Stimulated activated CD4-positive, alpha-beta T cell treated with anti-CD3 and anti-CD28 coated beads, Interleukin-4, amount 100 ng/mL, for 4 hours (primary cell): ENCODE results near the gene RBM44.
"Not testable (repeated sequence)": the region's sequence is repeated elsewhere in the genome, so short reads cannot be mapped to it uniquely, and the experiment has no call there.

ENCODE experiments used
- DNase-seq, 2 experiments: peaks; one replicate each; pipeline ENCODE4 v3.0.0-alpha.2; 2020

The RBM44 gene, protein sequence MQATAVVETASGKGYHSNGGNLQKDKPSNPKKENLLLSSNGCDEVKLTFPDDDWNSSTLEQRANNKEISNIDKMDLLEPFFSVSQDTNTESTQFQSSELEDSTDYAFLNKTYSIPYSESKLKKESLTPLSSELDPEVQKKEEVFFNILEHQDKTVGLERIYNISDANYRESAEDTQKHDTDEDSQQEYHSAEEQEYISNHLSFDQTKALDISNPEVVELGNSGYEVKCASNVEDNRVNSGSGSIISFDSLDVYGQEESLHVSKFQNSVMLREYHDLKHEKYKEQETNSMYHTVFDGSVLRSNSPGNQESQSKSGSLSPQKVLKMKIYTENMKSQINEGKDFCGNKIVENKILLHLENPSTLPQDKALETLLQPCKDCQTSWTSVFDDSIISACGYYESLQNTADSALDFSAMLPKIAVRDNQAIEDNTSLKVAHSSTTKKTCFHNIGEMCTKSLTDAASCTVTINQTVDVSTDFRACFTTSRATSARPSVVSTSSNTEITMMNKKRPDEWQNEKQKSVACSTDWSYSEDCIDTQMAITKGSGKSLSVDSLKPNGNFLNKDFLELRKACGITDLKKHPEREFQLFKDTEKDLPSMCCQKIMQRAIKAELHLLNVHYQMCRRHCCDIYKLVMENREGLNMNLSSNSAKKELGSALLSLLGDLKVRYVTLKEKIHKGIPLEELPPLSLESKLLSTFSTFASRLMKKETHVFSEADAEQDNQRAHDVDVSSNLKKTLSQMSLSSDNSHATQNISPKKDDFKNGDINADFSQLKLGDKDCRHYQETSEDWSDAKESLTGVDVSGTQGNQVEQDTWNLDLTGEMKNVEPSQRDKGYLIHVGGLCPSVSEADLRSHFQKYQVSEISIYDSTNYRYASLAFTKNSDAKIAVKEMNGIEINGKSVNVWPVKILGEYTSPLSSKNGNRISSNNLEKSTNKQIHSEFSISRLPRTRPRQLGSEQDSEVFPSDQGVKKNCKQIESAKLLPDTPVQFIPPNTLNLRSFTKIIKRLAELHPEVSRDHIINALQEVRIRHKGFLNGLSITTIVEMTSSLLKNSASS

DNA sequence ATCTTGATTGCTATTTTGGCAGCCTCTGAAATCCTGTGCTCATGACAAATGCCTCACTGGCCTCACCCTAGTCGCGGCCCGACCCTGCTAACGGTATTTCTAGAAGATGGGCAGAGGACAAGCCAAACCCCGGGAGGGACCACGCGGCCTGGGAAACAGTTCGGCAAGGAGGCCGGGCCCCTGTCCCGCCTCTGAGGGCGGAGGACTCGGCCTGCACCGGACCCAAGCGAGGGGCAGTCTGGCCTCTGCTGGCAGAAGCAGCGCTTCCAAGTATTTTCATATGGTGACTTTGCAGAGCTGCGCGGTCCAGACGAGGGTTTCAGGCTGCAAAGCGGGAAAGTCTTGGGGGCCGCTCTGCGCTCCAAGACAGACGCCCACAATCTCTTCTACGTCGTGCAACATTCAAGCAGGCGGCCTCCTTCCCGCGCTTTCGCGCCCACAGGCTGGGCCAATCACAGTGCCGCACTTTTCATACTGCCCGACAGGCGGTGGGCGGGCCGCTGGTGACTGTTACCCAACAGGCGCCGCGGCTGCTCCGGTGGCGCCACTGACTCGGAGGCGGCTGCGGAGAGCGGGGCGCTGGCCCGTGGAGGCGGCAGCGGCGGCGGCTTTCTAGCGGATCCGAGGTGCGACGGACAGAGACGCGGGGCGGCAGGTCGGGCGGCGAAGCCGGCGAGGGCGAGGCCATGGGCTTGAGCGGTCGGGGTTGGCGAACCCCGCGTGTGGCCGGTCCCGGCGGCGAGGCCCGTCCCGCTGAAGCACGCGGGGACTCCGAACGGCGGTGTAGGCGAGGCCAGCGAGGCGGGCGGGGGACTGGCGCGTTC is at the start of gene RBM44:
Gene RBM44, plus strand, starts transcription at position 544 of the 824 bp plus-strand sequence. CDS start 14,831 bp downstream, outside the sequence.
- DNase-seq, result no peak

DNA sequence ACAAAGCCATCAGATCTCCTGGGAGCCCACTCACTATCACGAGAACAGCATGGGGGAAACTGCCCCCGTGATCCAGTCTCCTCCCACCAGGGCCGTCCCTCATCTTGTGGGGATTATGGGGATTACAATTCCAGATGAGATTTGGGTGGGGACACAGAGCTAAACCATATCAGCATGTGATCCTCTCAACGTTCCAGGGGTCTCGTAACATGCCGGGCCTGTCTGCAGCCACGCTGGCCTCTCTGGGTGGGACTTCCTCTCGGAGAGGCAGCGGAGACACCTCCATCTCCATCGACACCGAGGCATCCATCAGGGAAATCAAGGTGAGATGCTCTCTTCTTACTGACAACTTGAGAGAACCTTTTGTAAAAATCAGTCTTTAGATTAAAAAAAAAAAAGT is 49.6 kb upstream of the RBM44 start:
- DNase-seq, result no peak

DNA sequence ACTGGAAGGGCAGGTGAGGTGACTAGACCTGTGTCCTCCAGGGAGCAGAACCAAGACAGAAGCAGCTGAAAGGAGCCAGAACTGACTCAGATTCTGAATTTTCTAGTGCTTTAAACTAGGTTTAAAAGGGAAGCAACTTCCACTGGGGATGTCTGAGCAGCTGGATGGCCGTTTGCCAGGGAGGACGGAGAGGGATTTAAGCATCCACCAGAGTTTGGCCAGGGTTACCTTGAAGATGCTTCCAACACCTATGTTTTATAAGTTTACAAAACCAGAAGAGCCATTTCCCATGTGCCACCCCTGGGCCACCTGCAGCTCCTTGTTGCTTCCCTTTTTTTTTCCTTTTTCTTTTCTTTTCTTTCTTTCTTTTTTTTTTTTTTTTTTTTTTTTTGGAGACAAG is 48.6 kb upstream of the RBM44 start:
- no peak for DNase-seq

DNA sequence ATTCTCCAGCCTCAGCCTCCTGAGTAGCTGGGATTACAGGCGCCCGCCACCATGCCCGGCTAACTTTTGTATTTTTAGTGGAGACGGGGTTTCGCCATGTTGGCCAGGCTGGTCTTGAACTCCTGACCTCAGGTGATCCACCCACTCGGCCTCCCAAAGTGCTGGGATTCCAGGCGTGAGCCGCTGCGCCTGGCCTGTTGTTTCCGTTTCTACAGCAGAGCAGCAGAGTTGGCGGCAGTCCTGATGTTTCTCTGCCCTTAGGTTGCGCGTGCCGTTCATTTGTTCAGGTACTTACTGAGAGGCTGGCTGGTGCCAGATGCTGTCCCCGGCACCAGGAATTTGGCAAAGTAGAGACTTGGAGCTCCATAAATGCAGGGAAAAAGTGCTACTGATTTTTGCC is 48.1 kb upstream of the RBM44 start:
- DNase-seq, result not testable (repeated sequence)

DNA sequence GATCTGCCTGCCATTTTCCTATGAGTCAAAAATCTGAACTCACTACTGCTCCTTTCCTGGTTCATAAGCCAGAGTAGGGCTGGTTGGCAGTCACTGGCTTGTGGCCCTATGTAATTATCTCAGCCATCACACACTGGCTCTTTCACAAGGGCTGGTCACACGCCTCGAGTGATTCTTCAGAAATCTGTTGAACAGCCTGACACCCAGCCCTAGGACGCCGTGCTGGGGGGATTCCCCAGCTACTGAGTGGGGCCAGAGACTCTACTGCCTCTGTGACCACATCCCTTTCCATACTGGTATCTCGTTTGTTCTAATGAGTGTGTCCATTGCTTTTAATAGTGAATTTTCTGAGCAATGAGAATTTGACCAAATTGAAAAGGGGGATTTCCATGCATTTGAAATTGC is 45.8 kb upstream of the RBM44 start:
- no peak for DNase-seq

DNA sequence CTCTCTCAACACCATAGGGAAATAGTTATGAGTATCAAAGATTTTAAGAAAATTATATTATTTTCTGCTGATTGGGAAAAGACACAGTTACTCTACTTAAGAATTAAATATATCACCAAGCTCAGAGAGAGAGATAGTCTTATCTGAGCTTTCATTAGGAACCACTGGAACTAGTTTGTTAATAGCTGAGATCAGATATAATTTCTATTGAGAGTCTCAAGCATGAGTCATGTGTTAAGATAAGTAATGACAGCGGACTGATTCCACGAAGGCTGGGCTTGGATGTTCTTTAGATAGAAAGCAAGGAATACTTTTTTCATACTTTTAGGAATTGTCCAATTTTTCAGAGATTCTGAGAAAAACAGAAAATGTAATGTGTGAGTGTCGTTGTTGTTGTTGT is 44.4 kb upstream of the RBM44 start:
- DNase-seq, result no peak

DNA sequence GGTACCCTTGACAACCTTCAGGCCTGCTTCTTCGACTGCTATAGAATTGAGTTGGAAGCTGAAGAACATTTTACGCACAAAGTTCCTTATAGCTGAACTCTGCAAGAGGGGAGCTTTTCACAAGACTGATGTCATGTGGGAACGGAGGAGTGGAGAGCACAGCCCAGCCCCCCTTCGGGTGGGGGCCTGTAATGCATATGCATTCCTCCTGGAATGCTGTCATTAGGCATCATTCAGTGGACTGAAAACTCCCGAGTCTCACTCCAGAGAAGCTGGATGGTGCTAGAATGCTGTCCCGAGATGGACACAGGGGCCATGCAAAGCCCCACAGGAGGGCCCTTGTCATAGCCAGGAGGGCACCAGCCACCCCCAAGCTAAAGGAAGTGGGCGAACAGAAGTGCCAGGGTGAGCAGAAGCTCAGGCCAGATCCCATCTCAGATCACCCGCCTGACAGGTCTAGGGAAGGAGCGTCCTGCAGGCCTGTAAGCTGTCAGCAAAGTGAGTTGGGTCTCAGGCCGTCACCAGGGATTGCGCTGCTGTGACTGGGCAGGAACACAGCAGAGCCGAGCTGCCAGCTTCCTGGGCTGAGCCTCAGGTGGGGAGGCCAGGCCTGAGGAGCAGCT is 43.8 kb upstream of the RBM44 start:
- no peak for DNase-seq

DNA sequence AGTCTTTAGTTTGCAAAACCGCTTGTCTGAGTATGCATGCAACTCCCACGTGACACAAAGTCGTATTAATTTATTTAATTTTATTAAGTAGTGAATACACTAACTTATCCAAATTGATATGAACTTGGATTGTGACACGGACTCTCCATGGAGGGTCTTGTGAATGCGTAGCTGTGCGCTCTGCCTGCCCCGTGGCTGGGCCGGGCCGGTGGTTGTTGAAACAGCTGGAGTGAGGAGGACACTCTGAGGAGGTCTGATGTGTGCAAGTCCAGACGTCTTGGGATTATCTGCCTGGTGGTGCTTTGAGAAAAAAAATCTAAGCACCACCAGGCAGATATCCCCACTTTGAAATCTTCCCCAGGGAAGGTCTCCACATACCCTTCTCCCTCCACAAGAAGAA is 41.0 kb upstream of the RBM44 start:
- no peak for DNase-seq

DNA sequence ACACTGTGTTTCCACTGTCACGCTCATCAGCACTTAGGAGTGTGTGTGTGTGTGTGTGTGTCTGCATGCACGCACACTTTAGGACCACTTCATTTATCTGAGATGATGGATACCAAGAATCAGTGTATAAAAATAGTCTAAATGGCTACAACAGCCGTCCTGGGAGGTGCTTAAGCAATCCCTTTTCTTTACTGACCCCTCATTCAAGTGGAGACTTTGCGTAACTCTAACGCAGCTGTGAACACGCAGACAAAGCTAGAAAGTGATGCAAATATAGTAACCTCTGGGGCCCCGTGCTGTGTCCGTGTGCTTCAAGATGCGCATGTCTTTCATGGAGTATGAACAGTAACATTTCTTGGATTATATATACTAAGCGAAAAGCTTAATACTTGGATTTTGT is 40.4 kb upstream of the RBM44 start:
- DNase-seq, result no peak

DNA sequence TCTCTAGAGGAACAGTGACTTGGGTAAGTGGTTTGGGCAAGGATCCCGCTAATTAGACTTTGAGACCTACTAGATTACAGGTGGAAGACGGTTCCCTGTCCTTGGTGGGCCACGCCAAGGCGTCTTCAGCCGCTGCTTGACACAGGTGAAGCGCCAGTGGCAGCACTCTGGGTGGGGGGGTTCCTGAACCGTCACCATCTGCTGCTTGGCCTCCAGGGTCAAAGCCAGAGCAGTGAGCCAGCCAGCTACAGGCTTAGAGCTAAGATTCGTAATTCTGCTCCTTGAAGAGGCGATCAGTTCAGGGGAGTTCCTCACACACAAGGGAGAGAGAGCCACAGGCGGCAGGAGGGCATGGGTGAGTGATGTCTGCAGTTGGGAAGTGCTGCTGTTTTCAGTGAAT is 39.4 kb upstream of the RBM44 start:
- no peak for DNase-seq

DNA sequence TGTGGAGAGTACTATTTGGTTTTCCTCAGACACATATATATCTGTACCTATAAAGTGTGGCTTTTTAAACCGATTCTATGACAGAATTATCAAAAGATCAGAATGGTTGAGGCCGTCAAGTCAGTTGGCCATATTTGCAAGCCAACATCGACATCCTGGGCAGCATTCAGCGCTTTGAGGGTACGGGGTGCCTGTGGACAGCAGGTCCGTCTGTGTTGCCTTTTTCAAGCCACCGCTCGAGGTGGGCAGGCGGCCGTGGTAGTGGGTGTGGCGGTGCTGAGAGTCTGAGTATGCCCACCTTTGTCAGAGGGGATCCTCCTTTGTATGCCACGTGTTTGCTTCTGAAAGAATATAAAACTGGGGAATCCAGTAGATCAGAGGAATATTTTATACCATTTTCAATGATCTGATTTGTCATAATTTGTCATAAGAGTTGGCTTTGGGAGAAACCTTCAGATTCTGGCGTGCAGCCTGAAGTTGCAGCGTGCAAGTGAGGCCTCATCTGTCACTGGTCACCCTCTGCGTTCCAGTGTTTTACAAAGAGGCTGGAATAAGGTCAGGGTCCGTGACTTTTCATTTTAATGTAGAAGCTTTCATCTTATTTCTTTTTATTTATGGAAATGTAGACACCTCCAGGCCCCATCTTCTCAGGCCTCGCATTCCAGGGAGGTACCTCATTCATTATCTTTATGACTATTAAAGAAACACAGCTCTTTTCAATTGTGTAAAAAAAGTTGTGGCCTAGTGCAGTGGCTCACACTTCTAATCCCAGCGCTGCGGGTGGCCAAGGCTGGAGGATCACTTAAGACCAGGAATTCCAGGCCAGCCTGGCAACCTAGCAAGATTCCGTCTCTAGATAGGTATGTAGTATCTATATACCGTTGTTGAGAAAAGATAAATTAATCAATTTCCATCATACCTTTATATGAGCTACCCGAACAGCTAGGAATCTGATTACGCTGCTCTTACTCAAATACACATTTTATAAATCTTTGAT is 37.8 kb upstream of the RBM44 start:
- DNase-seq, result no peak

DNA sequence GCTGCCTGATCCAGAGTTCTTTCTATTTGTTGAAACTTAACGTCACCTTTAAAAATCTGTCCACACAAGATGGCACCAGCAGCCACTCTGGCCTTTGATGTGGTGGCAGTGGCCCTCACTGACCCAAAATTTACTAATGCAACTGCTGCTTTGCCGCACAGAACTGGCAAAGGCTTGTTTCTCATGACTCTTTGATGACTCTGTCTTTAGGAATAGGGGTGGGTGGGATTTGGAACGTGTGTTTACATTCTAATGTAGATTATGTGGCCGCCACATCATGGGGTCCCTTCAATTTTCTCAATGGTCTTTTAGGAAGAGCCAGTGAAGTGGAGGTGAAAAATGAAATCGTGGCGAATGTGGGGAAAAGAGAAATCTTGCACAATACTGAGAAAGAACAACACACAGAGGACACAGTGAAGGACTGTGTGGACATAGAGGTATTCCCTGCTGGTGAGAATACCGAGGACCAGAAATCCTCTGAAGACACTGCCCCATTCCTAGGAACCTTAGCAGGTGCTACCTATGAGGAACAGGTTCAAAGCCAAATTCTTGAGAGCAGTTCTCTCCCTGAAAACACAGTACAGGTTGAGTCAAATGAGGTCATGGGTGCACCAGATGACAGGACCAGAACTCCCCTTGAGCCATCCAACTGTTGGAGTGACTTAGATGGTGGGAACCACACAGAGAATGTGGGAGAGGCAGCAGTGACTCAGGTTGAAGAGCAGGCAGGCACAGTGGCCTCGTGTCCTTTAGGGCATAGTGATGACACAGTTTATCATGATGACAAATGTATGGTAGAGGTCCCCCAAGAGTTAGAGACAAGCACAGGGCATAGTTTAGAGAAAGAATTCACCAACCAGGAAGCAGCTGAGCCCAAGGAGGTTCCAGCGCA is 36.0 kb upstream of the RBM44 start:
- DNase-seq, result not testable (repeated sequence)

DNA sequence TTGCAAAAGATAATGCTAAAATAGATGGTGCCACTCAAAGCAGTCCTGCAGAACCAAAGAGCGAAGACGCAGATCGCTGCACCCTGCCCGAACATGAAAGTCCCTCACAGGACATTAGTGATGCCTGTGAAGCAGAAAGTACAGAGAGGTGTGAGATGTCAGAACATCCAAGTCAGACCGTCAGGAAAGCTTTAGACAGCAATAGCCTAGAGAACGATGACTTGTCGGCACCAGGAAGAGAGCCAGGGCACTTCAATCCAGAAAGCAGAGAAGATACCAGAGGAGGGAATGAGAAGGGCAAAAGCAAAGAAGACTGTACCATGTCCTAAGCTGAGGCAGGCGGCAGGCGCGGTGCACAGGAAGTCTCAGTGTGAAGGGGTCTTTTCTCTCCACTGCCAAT is 34.8 kb upstream of the RBM44 start:
- DNase-seq, result no peak

DNA sequence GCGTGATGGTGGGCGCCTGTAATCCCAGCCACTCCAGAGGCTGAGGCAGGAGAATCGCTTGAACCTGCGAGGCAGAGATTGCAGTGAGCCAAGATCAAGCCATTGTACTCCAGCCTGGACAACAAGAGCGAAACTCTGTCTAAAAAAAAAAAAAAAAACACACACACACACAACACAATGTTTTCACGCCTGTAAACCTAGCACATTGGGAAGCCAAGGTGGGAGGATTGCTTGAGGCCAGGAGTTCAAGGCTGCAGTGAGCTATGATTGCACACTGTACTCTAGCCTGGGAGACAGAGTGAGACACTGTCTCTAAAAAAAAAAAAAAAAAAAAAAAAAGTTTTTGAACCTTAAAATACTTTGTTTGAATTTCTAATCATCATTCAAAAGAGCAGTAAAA is 33.5 kb upstream of the RBM44 start:
- not testable (repeated sequence) for DNase-seq

DNA sequence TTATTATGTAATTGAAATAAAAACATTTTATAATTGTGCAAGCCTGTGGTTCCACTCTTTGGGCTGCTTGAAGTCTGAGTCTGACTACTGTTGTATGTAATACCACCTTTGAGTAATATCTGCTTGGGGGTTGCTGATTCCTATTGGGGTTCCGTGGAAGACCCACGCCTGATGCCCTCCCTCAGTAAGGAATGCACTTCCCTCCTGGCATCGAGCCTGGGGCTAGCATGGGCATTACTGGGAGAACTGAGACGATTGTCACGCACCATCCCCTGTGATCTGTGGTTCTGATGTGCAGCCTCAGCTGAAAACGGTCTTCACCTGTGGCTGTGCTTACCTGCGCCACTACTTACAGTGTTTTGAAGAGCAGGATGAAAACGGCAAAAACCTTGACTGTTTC is 32.7 kb upstream of the RBM44 start:
- no peak for DNase-seq

DNA sequence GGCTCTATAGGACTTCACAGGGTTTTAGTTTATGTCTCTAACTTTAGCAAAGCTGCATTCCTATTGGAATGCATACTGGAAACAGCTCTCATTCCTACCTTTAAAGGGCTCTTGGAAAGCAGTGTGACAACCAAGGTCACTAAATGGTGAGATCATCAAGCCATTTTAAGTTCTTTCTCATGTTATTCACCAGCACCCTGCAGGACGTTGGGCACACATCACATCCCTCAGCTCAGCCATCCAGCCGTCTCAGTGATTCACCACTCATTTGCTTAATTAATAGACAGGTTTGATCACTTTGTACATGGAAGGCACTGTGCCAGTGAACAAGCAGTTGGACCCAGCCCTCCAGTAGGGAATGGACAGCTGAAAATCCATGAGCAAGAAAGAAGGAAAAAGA is 32.2 kb upstream of the RBM44 start:
- no peak for DNase-seq

DNA sequence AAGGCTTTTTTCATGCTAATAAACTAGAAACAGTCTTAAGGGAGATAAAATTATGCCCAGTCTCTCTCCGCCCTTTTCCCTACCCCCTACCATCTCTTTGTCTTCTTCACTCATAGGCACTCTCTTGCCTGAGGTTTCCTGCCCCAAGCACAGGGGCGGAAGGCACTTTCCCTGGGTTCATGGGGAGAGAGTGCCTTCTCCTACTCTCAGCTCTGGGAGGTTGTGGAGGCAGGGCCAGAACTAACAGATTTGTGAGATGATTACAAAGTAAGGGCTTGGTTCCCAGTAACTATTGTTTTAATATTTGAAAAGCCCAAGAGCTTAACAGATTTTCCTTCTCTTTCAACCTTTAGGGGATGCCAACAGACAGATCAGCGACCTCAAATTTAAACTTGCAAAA is 26.1 kb upstream of the RBM44 start:
- no peak for DNase-seq

DNA sequence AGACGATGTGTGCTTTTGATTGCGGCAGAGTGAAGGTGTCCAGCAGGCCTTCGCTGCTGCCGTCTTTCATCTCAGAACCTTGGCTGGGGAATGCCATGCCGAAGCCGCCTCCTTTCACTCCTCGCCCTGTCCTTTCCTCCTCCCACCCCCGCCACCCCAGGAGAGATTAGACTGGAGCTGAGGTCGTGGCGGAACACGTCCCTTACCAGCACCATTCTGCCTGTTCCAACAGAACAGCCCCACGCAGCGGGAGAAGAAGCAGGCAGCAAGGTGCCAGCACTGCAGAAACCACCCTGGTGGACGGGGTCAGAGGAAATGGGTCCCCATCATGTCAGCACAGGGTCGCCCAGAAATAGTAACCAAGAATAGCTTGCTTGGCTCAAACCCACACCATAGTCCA is 24.8 kb upstream of the RBM44 start:
- no peak for DNase-seq

DNA sequence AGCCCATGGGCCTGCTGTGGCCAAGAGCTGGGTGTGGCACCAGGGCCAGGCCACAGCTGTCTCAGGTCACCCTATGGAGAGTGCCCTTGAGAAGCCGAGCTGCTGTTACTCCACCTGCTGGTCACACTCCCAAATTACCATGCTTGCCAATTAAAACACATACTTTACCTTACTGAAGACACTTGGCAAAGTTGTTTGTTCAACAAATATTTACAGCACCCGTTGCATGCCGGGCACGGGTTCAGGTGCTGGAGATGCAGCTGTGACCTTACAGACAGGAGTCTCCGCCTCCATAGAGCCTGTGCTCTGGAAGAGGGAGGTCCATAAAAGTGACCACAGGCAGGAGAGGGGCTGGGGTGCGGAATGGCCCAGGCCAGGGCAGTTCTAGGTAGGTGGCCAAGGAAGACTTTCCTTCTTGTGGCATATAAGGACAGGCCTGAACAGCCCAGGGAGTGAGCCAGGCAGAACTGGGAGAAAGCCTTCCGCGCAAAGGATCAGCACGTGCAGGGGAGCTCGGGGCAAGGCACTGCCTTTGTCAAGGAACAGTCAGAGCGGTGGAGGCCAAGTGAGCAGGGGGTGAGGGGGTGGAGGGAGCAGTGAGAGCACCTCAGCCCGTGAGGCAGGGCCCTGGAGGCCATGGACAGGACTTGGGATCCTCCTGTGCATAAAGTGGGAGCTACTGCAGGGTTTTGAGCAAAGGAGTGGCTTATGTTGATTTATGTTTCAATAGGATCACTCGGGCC is 23.6 kb upstream of the RBM44 start:
- DNase-seq, result peak; percentile 18 to 33
